Subcutaneous abdominal adipose tissue (tissue), 5 donors: ENCODE measurements around the gene GOLGA8B.

Source experiments
- H3K27ac ChIP-seq: one replicate; pipeline ENCODE4 v1.7.0; 2013; ENCODE audit warnings: low read depth, mild to moderate bottlenecking, inconsistent platforms, low read length, moderate library complexity
- H3K27me3 ChIP-seq, 5 donors: one replicate each; pipeline ENCODE4 v1.7.0; 2013; ENCODE audit warnings: low read length in 5 of 5, inconsistent platforms in 1 of 5; ENCODE audit not compliant: control insufficient read depth in 5 of 5, insufficient read depth in 4 of 5
- H3K36me3 ChIP-seq, 5 donors: one replicate each; pipeline ENCODE4 v1.7.0; 2013; ENCODE audit warnings: low read length in 5 of 5; ENCODE audit not compliant: control insufficient read depth in 5 of 5, insufficient read depth in 5 of 5
- H3K4me1 ChIP-seq, 5 donors: one replicate each; pipeline ENCODE4 v1.7.0; 2013; ENCODE audit warnings: low read length in 5 of 5, mild to moderate bottlenecking in 3 of 5, moderate library complexity in 1 of 5; ENCODE audit not compliant: control insufficient read depth in 5 of 5, insufficient read depth in 5 of 5
- H3K4me3 ChIP-seq, 5 donors: one replicate each; pipeline ENCODE4 v1.7.0; 2013; ENCODE audit warnings: low read length in 5 of 5, low read depth in 1 of 5
- H3K9ac ChIP-seq, 5 donors: one replicate each; pipeline ENCODE4 v1.7.0; 2013; ENCODE audit warnings: low read length in 5 of 5, mild to moderate bottlenecking in 4 of 5, moderate library complexity in 3 of 5
- H3K9me3 ChIP-seq, 5 donors: one replicate each; pipeline ENCODE4 v1.7.0; 2013; ENCODE audit warnings: low read length in 5 of 5; ENCODE audit not compliant: control insufficient read depth in 5 of 5
- donor health status: healthy.
- donor health status: healthy.
- donor health status: healthy.
- donor health status: healthy.
- donor health status: healthy.

The GOLGA8B gene

DNA sequence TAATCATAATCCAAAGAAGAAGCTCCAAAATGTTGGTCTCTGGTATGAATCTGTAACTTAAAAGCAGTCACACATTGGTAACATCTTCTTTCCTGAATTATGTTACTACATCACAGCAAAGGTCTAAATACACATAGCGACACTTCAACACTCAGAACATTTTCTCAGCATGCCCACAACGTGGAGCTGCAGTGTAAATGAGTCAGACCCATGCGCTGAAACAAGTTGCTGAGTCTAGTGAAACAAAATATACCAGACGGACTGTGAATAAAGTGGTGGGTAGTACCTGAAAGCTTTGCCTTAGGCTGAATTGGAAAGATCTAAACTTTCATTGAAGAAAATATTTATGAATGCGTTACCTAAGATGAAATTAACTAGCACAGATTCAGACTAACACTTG, 33.2 kb upstream of the GOLGA8B start:
- Histone ChIP-seq H3K4me3 (no peak overlapping the region), H3K4me1 (peaks cover 0 to 18% (median 10%) of the 10 kb centered on the region in 5 donors), H3K36me3 (no peaks in the 10 kb centered on the region), H3K9me3 (no peaks in the 10 kb centered on the region), H3K9ac (no peak overlapping the region), H3K27me3 (peaks cover 0 to 3% (median 0%) of the 10 kb centered on the region in 5 donors), H3K27ac (no peak overlapping the region)

DNA sequence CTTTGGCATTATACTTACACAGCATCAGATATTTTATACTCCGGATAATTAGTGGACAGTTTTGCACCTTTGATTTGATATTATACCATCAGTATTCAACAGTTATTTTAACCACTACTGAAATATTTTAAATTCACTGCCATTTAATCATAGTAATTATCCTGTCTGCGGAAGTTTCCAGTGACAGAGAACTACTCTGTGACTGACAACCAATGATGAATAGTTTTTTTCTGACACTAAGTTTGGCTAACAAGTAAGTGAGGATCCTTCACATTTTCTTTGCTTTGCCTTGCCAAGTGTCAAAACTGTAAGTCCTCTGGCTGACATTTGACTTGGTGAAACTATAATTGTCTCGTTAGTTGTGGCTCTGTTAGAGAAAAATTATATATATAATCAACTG, 30.5 kb upstream of the GOLGA8B start:
- Histone ChIP-seq H3K36me3 (no peaks in the 10 kb centered on the region), H3K27ac (no peak overlapping the region), H3K9ac (no peak overlapping the region), H3K4me3 (no peak overlapping the region), H3K4me1 (peaks cover 0 to 7% (median 0%) of the 10 kb centered on the region in 5 donors), H3K9me3 (no peaks in the 10 kb centered on the region), H3K27me3 (peaks cover 0 to 4% (median 0%) of the 10 kb centered on the region in 5 donors)

DNA sequence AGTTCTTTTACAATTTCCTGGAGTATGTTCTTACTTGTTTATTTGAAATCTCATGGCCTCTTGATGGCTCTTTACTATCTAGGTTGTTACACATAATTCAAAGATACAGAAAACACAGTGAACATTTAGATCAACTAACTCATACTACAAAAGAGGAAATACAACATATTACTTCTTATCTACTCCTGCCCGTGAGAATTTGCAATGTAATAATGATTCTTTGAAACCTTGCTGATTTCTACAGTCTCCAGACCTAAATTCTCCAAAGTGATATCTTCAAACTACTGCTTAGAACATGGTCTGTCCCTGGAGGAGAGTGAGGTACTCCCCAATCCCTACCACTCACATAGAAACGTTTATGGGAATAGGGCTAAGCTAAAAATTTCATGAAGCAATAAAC, 29.9 kb upstream of the GOLGA8B start:
- Histone ChIP-seq H3K9ac (no peak overlapping the region), H3K27me3 (peaks cover 0 to 9% (median 0%) of the 10 kb centered on the region in 5 donors), H3K27ac (no peak overlapping the region), H3K4me1 (peaks cover 0 to 7% (median 0%) of the 10 kb centered on the region in 5 donors), H3K36me3 (no peaks in the 10 kb centered on the region), H3K9me3 (no peaks in the 10 kb centered on the region), H3K4me3 (no peak overlapping the region)

DNA sequence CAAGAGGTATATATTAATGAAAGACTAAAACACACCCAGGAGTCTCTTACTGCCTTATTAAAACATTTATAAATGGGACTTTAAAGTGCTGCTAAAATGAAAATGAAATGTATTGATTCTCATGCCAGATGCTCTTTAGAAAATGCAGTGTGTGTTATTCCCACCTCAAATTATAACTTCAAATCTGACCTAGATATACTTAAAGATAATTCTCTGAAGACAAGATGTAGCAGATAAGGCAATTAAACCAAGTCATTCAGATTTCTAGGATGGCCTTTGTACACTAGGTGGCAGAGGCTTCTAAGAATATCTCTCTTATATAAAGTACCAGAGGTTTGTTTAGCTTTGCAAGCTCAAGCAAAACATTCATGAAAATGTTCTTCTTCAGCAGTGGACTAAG, 26.9 kb upstream of the GOLGA8B start:
- no peak overlapping the region for H3K9ac ChIP-seq
- H3K36me3 ChIP-seq = no peaks in the 10 kb centered on the region
- peaks cover 0 to 9% (median 0%) of the 10 kb centered on the region in 5 donors for H3K27me3 ChIP-seq
- peaks cover 0 to 7% (median 0%) of the 10 kb centered on the region in 5 donors for H3K4me1 ChIP-seq
- no peaks in the 10 kb centered on the region for H3K9me3 ChIP-seq
- no peak overlapping the region for H3K4me3 ChIP-seq
- no peak overlapping the region for H3K27ac ChIP-seq

DNA sequence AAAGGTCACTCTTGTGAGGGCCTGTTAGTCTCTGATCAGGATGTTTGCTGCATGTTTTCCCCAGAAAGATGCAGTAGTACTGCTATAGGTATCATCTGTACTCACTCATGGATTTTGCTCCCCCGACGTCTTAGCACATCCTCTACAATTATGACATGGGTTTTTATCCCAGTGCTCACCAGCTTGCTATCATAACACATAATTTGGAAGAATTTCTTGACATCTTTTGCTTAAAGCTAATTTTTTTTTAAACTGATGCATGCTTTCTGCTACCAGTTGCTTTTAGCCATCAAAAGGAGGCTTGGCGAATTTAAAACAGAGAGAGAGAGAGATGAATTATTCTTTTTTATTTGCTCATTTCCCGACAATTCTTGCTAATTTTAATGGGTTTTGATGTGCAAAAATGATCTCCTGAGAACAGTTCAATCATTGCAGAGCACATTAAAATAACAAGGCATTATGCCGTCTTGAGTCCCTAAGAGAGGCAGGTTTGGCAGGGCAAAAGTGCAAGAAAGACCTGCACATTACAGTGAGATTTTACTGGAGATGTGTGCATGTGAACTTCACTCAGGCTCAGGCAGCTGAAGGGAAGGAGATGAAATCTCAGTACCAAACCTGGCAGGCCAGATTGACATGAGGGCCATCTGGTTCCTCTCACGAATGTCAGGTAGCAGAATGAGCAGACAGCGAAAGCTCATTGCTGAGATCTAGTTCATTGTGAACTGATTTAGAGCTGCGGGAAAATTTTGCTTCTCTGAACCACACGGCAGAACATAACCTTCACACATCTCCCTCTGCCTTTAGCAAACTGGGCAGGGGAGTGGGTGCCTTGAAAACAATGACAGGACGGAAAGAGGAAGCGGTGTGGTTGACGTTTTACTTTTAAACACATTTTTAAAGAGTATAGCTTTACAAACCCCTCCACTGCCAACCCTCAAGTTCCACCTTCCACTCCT, 25.9 kb upstream of the GOLGA8B start:
- Histone ChIP-seq H3K9ac (peak overlapping the region in 1 of 5 donors; percentile 39), H3K4me3 (peak overlapping the region in 1 of 5 donors; percentile 11), H3K4me1 (peaks cover 0 to 7% (median 0%) of the 10 kb centered on the region in 5 donors), H3K9me3 (no peaks in the 10 kb centered on the region), H3K27ac (no peak overlapping the region), H3K27me3 (peaks cover 0 to 9% (median 0%) of the 10 kb centered on the region in 5 donors), H3K36me3 (no peaks in the 10 kb centered on the region)

DNA sequence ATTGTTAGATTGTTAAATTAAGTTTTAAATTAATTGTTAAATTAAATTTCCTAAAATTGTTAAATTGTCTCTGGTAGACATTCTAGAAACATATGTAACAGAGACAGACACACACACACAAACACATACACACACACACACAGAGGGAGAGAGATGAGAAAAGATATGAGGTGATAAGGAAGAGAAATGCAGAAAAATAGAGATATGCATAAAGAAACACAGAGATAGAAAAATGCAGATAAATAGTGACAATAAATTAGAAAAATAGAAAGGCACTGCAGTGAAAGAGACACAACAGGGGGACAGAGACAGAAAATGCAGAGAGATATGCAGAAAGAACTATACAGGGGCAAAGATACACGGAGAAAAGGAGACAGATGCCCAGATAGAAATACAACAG, 25.1 kb upstream of the GOLGA8B start:
- no peaks in the 10 kb centered on the region for H3K36me3 ChIP-seq

DNA sequence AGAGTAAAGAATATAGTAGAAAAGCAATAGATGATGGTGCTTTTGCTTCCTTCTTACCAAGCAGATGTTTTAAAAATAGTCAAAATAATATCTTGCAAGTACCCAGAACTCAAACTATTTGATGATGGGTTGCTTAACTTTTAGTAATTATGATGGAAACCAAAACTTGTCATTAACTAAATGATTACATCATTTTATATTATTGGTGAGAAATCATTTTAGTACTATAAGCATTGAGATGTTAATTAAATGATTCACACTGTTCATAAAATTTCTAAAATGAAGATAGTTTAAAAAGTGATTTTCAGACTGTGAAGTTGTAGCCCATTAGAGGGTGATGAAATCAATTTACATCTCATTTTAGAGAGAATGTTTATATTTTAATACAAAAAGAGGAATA, 24.4 kb upstream of the GOLGA8B start:
- H3K27ac ChIP-seq = no peak overlapping the region
- H3K36me3 ChIP-seq = no peaks in the 10 kb centered on the region
- no peaks in the 10 kb centered on the region for H3K9me3 ChIP-seq
- H3K9ac ChIP-seq = no peak overlapping the region
- peaks cover 0 to 9% (median 0%) of the 10 kb centered on the region in 5 donors for H3K27me3 ChIP-seq
- peaks cover 0 to 7% (median 0%) of the 10 kb centered on the region in 5 donors for H3K4me1 ChIP-seq
- no peak overlapping the region for H3K4me3 ChIP-seq

More for the DNA sequence above, 25.1 kb upstream of the GOLGA8B start:
- Histone ChIP-seq H3K4me3 (no peak overlapping the region), H3K27ac (no peak overlapping the region), H3K27me3 (peaks cover 0 to 9% (median 0%) of the 10 kb centered on the region in 5 donors), H3K9ac (no peak overlapping the region), H3K9me3 (no peaks in the 10 kb centered on the region), H3K4me1 (peaks cover 0 to 7% (median 0%) of the 10 kb centered on the region in 5 donors)

DNA sequence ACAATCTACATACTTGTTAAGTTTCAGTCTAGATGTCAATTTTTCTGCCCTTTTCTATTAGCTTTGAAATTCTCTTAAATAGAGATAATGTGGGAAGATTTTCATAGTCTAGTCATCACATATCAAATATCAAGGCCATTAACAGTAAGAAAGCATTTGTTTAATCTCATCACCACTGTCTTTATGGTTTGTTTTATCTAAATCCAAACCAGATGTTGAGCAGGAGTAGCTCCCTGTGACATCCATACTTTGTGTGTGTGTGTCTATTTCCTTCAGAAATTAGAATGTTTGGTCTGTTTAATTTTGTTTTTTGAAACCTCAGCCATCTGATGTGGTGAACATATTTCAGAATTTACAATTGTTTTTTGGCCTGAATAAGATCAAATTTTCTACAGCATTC, 23.1 kb upstream of the GOLGA8B start:
- Histone ChIP-seq H3K4me1 (peaks cover 0 to 7% (median 0%) of the 10 kb centered on the region in 5 donors), H3K27ac (no peak overlapping the region), H3K4me3 (no peak overlapping the region), H3K36me3 (no peaks in the 10 kb centered on the region), H3K9ac (no peak overlapping the region), H3K9me3 (no peaks in the 10 kb centered on the region), H3K27me3 (peaks cover 0 to 9% (median 0%) of the 10 kb centered on the region in 5 donors)

DNA sequence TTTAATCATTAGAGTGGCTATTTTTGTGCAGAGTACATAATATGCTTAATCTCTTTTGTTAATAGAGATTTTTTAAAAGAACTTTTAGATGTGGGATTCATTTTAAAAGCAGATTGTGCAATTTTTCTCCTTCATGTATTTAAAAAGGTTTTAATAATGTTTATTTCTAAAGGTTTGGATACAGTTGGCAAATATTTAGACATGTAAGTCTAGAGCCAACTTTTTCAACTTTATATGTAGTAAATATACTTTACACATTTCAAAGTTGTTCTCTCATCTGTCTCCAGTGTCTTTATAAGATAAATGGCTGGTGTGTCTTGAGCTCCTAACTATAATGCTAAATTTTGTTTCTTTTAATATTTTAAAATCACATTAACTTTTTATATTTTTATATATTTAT, 22.7 kb upstream of the GOLGA8B start:
- H3K4me3 ChIP-seq = no peak overlapping the region
- H3K27ac ChIP-seq = no peak overlapping the region
- no peak overlapping the region for H3K9ac ChIP-seq
- no peaks in the 10 kb centered on the region for H3K9me3 ChIP-seq
- peaks cover 0 to 9% (median 0%) of the 10 kb centered on the region in 5 donors for H3K27me3 ChIP-seq
- peaks cover 0 to 7% (median 0%) of the 10 kb centered on the region in 5 donors for H3K4me1 ChIP-seq
- no peaks in the 10 kb centered on the region for H3K36me3 ChIP-seq

DNA sequence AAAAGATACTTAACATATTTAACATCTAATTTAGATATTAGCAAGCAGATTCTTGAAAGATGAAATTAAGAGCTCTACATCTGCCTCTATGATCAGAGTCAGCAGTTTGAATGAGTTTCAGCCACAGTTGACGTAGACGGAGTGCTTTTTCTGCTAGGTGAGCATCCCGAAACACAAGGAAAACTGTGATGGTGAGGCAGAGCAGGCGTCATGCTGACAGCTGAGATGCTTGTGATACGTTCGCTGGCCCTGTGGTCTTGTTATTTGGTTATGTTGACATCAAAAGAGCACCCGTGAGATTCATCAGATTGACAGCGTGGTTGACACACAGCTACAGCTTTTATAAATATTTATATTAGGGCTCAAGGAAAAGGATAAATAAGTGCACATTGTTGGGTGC, 19.6 kb upstream of the GOLGA8B start:
- no peaks in the 10 kb centered on the region for H3K36me3 ChIP-seq
- no peaks in the 10 kb centered on the region for H3K27me3 ChIP-seq
- no peak overlapping the region for H3K27ac ChIP-seq
- no peaks in the 10 kb centered on the region for H3K9me3 ChIP-seq
- peaks cover 0 to 3% (median 0%) of the 10 kb centered on the region in 5 donors for H3K4me1 ChIP-seq
- H3K4me3 ChIP-seq = no peak overlapping the region
- H3K9ac ChIP-seq = no peak overlapping the region
